Measurements from ENCODE around the gene NAXD. TPM values are rescaled to one million over a fixed set of nuclear protein-coding genes. Genes with fewer than 3 reads are reported as not detected.
A peak's percentile ranks its signal among the peaks of the same experiment; 100 is the strongest.

The NAXD gene
- total RNA-seq, 2 experiments from 2014 or later = 17.4 to 17.8 TPM

DNA sequence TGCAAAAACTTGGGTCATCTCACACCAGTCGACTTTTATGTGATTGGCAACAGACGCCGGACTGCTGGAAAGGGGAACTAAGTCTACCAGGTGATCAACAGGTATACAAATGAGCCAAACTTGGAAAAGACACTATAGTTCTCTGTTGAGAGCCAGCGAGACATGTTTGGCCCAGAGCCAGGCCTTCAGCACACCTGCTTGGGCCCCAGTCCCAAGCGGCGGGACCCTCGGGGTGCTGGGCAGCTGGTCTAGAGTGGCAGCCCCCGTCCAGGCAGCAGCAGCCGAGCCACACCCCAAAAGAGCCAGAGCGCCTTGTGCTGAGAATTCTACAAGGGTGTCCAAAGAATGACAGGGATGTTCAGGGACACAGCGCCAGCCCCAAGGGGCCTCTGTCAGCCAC is 28.0 kb downstream of the NAXD start:
- H3K4me1 Mint-ChIP-seq (ENCODE audit: low read depth) = no peaks in the 10 kb centered on the region
- ChIA-PET POLR2A (no interaction called here), CTCF (no interaction called here)
- ATAC-seq (ENCODE audit: poor library complexity) (no peak), DNase-seq (no peak)
- no peaks in the 10 kb centered on the region for H3K27me3 ChIP-seq (ENCODE audit: control insufficient read depth in 1 of 2, insufficient read depth in 2 of 2, low read length in 2 of 2)
- H3K9me3 Mint-ChIP-seq = no peaks in the 10 kb centered on the region
- H3K4me3 ChIP-seq (ENCODE audit: low read length) = no peak overlapping the region
- H3K27ac Mint-ChIP-seq = no peak overlapping the region
- TF ChIP-seq, protein P1, sequence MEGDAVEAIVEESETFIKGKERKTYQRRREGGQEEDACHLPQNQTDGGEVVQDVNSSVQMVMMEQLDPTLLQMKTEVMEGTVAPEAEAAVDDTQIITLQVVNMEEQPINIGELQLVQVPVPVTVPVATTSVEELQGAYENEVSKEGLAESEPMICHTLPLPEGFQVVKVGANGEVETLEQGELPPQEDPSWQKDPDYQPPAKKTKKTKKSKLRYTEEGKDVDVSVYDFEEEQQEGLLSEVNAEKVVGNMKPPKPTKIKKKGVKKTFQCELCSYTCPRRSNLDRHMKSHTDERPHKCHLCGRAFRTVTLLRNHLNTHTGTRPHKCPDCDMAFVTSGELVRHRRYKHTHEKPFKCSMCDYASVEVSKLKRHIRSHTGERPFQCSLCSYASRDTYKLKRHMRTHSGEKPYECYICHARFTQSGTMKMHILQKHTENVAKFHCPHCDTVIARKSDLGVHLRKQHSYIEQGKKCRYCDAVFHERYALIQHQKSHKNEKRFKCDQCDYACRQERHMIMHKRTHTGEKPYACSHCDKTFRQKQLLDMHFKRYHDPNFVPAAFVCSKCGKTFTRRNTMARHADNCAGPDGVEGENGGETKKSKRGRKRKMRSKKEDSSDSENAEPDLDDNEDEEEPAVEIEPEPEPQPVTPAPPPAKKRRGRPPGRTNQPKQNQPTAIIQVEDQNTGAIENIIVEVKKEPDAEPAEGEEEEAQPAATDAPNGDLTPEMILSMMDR (IDR thresholded peaks at IDR 0.05) = no peak
- intact Hi-C loops (cut with DNase I, micrococcal nuclease) = no loop called here
- no peaks in the 10 kb centered on the region for H3K27me3 Mint-ChIP-seq
- H3K9me3 ChIP-seq (ENCODE audit: control insufficient read depth in 1 of 2, insufficient read depth in 1 of 2, low read length in 2 of 2) = no peaks in the 10 kb centered on the region
- peaks cover 71% of the 10 kb centered on the region for H3K36me3 Mint-ChIP-seq (ENCODE audit: low read depth)
- H3K4me3 Mint-ChIP-seq = no peak overlapping the region
- H3K36me3 ChIP-seq (ENCODE audit: insufficient read depth, low read length) = peaks cover 69% of the 10 kb centered on the region
- H3K4me1 ChIP-seq (ENCODE audit: insufficient read depth, low read length) = peaks cover 10% of the 10 kb centered on the region
- no peak overlapping the region for H3K27ac ChIP-seq (ENCODE audit: low read depth in 1 of 2, low read length in 2 of 2)

DNA sequence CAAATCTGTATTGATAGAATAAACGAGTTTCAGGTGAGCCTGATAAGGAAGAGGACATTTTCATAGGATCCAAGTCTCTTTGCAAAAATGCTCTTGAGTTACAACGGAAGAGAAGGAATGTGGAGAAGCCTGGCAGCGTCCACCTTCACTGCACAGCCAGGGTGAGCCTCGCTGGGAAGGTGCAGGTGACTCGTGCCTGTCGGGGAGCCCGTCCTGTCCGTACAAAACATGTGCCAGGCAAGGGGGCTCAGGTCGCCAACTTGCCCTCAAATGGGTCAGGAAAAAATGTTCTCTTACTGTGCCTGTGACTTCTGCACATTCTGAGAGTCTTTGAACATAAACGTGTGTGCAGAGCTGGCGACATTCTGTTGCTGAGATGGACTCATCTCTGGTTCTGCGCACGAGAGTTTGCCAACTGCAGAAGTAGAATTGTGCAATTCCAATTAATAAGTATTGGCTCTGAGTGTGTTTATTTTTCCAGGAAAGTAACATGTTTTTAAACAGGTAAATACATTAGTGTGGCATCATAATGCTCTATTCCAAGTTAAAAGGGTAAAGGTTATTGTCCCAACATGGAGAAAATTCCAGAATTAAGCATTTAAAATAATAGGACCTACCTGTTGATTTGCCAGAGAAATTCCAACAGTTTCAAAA is 28.6 kb downstream of the NAXD start:
- no peak overlapping the region for H3K4me3 ChIP-seq (ENCODE audit: low read length)
- peaks cover 10% of the 10 kb centered on the region for H3K4me1 ChIP-seq (ENCODE audit: insufficient read depth, low read length)
- Mint-ChIP-seq H3K4me3 (no peak overlapping the region), H3K9me3 (no peaks in the 10 kb centered on the region), H3K4me1 (ENCODE audit: low read depth) (no peaks in the 10 kb centered on the region), H3K27me3 (no peaks in the 10 kb centered on the region), H3K36me3 (ENCODE audit: low read depth) (peaks cover 70% of the 10 kb centered on the region), H3K27ac (no peak overlapping the region)
- no peaks in the 10 kb centered on the region for H3K9me3 ChIP-seq (ENCODE audit: control insufficient read depth in 1 of 2, insufficient read depth in 1 of 2, low read length in 2 of 2)
- no peak overlapping the region for H3K27ac ChIP-seq (ENCODE audit: low read depth in 1 of 2, low read length in 2 of 2)
- DNase-seq (no peak), ATAC-seq (ENCODE audit: poor library complexity) (no peak)
- intact Hi-C loops (cut with DNase I, micrococcal nuclease) = no loop called here
- POLR2A ChIA-PET = interaction anchor here (2.1 kb wide), 1 partner anchor 69 kb away, joined by 8 read pairs; no protein-coding TSS in a partner anchor
- TF ChIP-seq, protein P1 (IDR thresholded peaks at IDR 0.05) = no peak
- H3K36me3 ChIP-seq (ENCODE audit: insufficient read depth, low read length) = peaks cover 63% of the 10 kb centered on the region
- H3K27me3 ChIP-seq (ENCODE audit: control insufficient read depth in 1 of 2, insufficient read depth in 2 of 2, low read length in 2 of 2) = no peaks in the 10 kb centered on the region
- CTCF ChIA-PET = no interaction called here

GRCh38 chr13:110644892-110645521 is 29.7 kb downstream of the NAXD start:
- ATAC-seq (ENCODE audit: poor library complexity) (peak; percentile 87), DNase-seq (peak; percentile 19 to 75 (median 38))
- ChIA-PET CTCF (no interaction called here), POLR2A (interaction anchor here (1.2 to 2.1 kb wide), 2 partner anchors 67 to 70 kb away, joined by 4 to 8 read pairs; no protein-coding TSS in a partner anchor)
- H3K4me1 Mint-ChIP-seq (ENCODE audit: low read depth) = no peaks in the 10 kb centered on the region
- H3K36me3 ChIP-seq (ENCODE audit: insufficient read depth, low read length) = peaks cover 58% of the 10 kb centered on the region
- TF ChIP-seq, protein P1 (IDR thresholded peaks at IDR 0.05) = no peak
- H3K27ac ChIP-seq (ENCODE audit: low read depth in 1 of 2, low read length in 2 of 2) = no peak overlapping the region
- H3K4me1 ChIP-seq (ENCODE audit: insufficient read depth, low read length) = peaks cover 10% of the 10 kb centered on the region
- H3K36me3 Mint-ChIP-seq (ENCODE audit: low read depth) = peaks cover 66% of the 10 kb centered on the region
- no peaks in the 10 kb centered on the region for H3K9me3 ChIP-seq (ENCODE audit: control insufficient read depth in 1 of 2, insufficient read depth in 1 of 2, low read length in 2 of 2)
- H3K27ac Mint-ChIP-seq = no peak overlapping the region
- no peaks in the 10 kb centered on the region for H3K9me3 Mint-ChIP-seq
- no peak overlapping the region for H3K4me3 ChIP-seq (ENCODE audit: low read length)
- H3K27me3 Mint-ChIP-seq = no peaks in the 10 kb centered on the region
- intact Hi-C loops (cut with DNase I, micrococcal nuclease) = no loop called here
- no peak overlapping the region for H3K4me3 Mint-ChIP-seq
- no peaks in the 10 kb centered on the region for H3K27me3 ChIP-seq (ENCODE audit: control insufficient read depth in 1 of 2, insufficient read depth in 2 of 2, low read length in 2 of 2)
